Measurements from ENCODE around the gene CHST8.

DNA sequence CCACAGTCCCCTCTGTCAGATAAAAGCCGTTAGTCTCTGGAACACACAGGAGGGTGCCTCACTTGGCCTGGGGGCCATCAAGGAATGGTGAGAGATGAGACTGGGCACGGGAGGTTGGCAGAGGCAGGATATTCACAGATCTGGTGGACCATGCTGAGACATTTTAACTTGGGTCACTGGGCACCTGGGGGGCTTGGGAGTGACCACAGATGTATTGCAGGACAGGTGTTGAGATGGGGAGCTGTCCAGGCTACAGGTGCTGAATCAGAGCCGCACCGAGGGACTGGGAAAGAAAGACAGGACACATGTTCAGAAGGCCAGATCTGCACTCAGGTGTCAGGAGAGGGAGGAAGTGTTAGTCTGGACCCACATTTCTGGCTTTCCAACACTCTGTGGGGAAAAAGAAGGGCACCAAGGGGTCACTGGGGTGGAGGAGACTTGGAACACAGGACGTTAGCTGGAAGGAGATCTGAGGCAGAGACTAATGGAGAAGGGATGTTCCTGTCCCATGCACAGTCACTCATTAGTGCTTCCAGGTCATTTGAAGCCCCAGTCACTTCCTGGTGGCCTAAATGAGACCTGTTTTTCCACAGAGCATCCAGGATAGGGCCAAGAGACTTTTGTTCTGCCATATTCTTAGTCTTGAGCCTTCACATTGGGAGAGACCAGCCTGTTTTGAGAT is 56.1 kb downstream of the CHST8 start:
- no peak for TF ChIP-seq EP300 (IDR thresholded peaks at IDR 0.05)
- TF ChIP-seq CTCF (IDR thresholded peaks at IDR 0.05) = no peak
